HepG2 (cell line): Measurements from ENCODE around the gene CSTF3. TPM values are rescaled to one million over a fixed set of nuclear protein-coding genes. Genes with fewer than 3 reads are reported as not detected.
A peak's percentile ranks its signal among the peaks of the same experiment; 100 is the strongest.

Experiments used
- BORCS8-MEF2B ChIP-seq: sonication (generic); formaldehyde crosslinking; IDR thresholded peaks from 2 replicates; pipeline ENCODE4 v1.8.0; 2022; ENCODE audit warnings: mild to moderate bottlenecking, missing genetic modification reagents
- DNMT1 ChIP-seq: sonication (generic); formaldehyde crosslinking; IDR thresholded peaks from 2 replicates; pipeline ENCODE4 v1.5.1; 2020; ENCODE audit warnings: mild to moderate bottlenecking, missing genetic modification reagents
- EED ChIP-seq: sonication (generic); formaldehyde crosslinking; IDR thresholded peaks from 2 replicates; pipeline ENCODE4 v1.5.0; 2020; ENCODE audit warnings: mild to moderate bottlenecking, missing genetic modification reagents
- KMT2B ChIP-seq: IDR thresholded peaks from 2 replicates; pipeline ENCODE4 v1.6.1; 2016; ENCODE audit warnings: missing genetic modification reagents, missing compliant biosample characterization
- MBNL3 ChIP-seq: fragments of 250-450 bp; sonication (Bioruptor Pico); conservative IDR thresholded peaks from 2 replicates; pipeline ENCODE4 v1.8.0; 2022; ENCODE audit warnings: mild to moderate bottlenecking, inconsistent platforms
- PHF20 ChIP-seq: sonication (generic); formaldehyde crosslinking; IDR thresholded peaks from 2 replicates; pipeline ENCODE4 v1.5.0; 2020; ENCODE audit warnings: mild to moderate bottlenecking, missing genetic modification reagents
- REPIN1 ChIP-seq: sonication (generic); formaldehyde crosslinking; IDR thresholded peaks from 2 replicates; pipeline ENCODE4 v1.8.0; 2022; ENCODE audit warnings: missing genetic modification reagents, low read depth, mild to moderate bottlenecking, borderline replicate concordance
- TEAD3 ChIP-seq: optimal IDR thresholded peaks from 2 replicates; pipeline ENCODE3; 2016; ENCODE audit warnings: borderline replicate concordance
- TMF1 ChIP-seq: sonication (generic); formaldehyde crosslinking; IDR thresholded peaks from 2 replicates; pipeline ENCODE4 v1.8.1; 2022; ENCODE audit warnings: low read depth, missing genetic modification reagents
- ZFP41 ChIP-seq: sonication (generic); formaldehyde crosslinking; IDR thresholded peaks from 2 replicates; pipeline ENCODE4 v1.4.0; 2020; ENCODE audit warnings: mild to moderate bottlenecking, missing genetic modification reagents, borderline replicate concordance
- ZKSCAN8 ChIP-seq: IDR thresholded peaks from 2 replicates; pipeline ENCODE4 v1.6.1; 2016; ENCODE audit warnings: borderline replicate concordance, missing genetic modification reagents, missing compliant biosample characterization
- ZNF709 ChIP-seq: sonication (generic); formaldehyde crosslinking; IDR thresholded peaks from 2 replicates; pipeline ENCODE4 v1.5.0; 2020; ENCODE audit warnings: mild to moderate bottlenecking, missing genetic modification reagents
- ZNF761 ChIP-seq: sonication (generic); formaldehyde crosslinking; conservative IDR thresholded peaks from 2 replicates; pipeline ENCODE4 v1.4.0; 2020; ENCODE audit warnings: mild to moderate bottlenecking, missing genetic modification reagents
- ZSCAN25 ChIP-seq: sonication (generic); formaldehyde crosslinking; IDR thresholded peaks from 2 replicates; pipeline ENCODE4 v1.8.0; 2022; ENCODE audit warnings: mild to moderate bottlenecking, missing genetic modification reagents
- polyA plus RNA-seq, 8 experiments: library from polyadenylated mRNA; depleted of rRNA in 3 of 8; stranded (reverse) in 7 of 8; unstranded in 1 of 8; fragments of >200 nt; fragmentation: Illumina TruSeq in 4 of 8; extraction: Trizol in 4 of 8; gene quantifications; 2 replicates each; pipeline versions ENCODE4 v1.2.1 to v1.2.3, GENCODE V29; 2011 to 2016; ENCODE audit warnings: low read depth in 4 of 8, missing spikeins in 1 of 8, mixed read lengths in 1 of 8; ENCODE audit not compliant: insufficient read depth in 1 of 8
- total RNA-seq, 5 experiments: library from RNA; depleted of rRNA; stranded (reverse); fragments of >200 nt; fragmentation: Illumina TruSeq; extraction: Trizol; gene quantifications; 2 replicates each; pipeline ENCODE4 v1.2.3, GENCODE V29; 2016; ENCODE audit warnings: low read depth in 1 of 5
- TF ChIP-seq, protein P1 (sequence below): sonication (generic); formaldehyde crosslinking; IDR thresholded peaks from 2 replicates; pipeline ENCODE4 v1.4.0; 2020; ENCODE audit warnings: low read depth, missing genetic modification reagents
- TF ChIP-seq, protein P2 (sequence below): IDR thresholded peaks from 2 replicates; pipeline ENCODE4 v1.6.1; 2012; ENCODE audit warnings: low read length, improper control_type of control experiment
- TF ChIP-seq, protein P3 (sequence below): sonication (generic); formaldehyde crosslinking; IDR thresholded peaks from 2 replicates; pipeline ENCODE4 v1.4.0; 2020; ENCODE audit warnings: missing genetic modification reagents, borderline replicate concordance

The CSTF3 gene
- total and polyA plus RNA-seq, 2 of the 13 experiments (the other 11 are each of a cell fraction or from before 2014, with no cell fraction given): 21.5 to 43.6 TPM

DNA sequence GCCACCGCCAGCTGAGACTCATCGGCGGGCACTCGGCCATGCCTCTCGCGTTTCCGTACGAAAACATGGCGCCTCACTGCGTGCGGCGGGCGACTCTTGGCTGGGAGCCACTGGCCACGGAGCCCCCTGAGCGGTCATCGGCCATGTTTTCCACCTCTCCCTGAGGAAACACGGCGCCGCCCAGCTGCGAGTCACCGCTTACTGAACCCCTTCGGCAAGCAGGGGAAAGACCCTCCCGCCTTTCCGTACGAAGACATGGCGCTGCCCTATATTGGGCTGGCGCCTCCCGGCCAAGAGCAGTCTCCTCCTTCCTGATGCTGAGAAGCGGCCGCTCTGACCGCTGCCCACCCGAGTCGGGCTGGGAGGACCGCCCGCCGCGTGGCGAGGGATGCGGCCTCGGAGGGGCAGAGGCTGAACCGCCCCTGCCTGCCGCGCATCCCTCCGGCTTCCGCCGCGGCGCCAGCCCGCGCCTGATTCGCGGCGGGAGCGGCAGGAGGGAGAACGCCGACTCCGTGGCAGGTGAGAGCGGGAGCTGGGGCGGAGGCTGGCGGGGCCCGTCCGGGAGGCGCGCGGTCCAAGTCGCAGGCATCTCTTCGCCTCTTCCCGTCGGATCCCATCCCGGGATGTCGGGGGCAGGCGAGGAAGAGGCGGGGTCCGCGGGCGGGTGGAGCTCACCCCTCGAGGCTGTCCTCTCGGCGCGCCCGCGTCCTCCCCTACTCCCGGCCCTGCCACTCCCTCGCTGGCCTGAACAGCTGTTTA, 121.8 kb downstream of the CSTF3 start, which contains the start of gene TCP11L1 (continued):
- TF ChIP-seq BORCS8-MEF2B (CRISPR knock-in tag): peak; percentile 85; the same call in 1 of the 2 replicates
- 0 out of 2 replicates have a peak, but pooled peaks have one; percentile 45 for TF ChIP-seq ZNF761 (CRISPR knock-in tag)
- TF ChIP-seq TEAD3 (CRISPR knock-in tag): peak; percentile 44
- TF ChIP-seq, protein P1, sequence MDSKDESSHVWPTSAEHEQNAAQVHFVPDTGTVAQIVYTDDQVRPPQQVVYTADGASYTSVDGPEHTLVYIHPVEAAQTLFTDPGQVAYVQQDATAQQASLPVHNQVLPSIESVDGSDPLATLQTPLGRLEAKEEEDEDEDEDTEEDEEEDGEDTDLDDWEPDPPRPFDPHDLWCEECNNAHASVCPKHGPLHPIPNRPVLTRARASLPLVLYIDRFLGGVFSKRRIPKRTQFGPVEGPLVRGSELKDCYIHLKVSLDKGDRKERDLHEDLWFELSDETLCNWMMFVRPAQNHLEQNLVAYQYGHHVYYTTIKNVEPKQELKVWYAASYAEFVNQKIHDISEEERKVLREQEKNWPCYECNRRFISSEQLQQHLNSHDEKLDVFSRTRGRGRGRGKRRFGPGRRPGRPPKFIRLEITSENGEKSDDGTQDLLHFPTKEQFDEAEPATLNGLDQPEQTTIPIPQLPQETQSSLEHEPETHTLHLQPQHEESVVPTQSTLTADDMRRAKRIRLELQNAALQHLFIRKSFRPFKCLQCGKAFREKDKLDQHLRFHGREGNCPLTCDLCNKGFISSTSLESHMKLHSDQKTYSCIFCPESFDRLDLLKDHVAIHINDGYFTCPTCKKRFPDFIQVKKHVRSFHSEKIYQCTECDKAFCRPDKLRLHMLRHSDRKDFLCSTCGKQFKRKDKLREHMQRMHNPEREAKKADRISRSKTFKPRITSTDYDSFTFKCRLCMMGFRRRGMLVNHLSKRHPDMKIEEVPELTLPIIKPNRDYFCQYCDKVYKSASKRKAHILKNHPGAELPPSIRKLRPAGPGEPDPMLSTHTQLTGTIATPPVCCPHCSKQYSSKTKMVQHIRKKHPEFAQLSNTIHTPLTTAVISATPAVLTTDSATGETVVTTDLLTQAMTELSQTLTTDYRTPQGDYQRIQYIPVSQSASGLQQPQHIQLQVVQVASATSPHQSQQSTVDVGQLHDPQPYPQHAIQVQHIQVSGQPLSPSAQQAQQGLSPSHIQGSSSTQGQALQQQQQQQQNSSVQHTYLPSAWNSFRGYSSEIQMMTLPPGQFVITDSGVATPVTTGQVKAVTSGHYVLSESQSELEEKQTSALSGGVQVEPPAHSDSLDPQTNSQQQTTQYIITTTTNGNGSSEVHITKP: 0 out of 2 replicates have a peak, but pooled peaks have one; percentile 25
- no peak; the same call in 1 of the 2 replicates for TF ChIP-seq TMF1 (CRISPR knock-in tag)
- TF ChIP-seq ZKSCAN8: no peak
- TF ChIP-seq REPIN1 (CRISPR knock-in tag): peak; percentile 38; the same call in 1 of the 2 replicates
- peak; percentile 75 for TF ChIP-seq KMT2B (CRISPR knock-in tag)
- TF ChIP-seq ZFP41 (CRISPR knock-in tag): no peak
- TF ChIP-seq, protein P2, sequence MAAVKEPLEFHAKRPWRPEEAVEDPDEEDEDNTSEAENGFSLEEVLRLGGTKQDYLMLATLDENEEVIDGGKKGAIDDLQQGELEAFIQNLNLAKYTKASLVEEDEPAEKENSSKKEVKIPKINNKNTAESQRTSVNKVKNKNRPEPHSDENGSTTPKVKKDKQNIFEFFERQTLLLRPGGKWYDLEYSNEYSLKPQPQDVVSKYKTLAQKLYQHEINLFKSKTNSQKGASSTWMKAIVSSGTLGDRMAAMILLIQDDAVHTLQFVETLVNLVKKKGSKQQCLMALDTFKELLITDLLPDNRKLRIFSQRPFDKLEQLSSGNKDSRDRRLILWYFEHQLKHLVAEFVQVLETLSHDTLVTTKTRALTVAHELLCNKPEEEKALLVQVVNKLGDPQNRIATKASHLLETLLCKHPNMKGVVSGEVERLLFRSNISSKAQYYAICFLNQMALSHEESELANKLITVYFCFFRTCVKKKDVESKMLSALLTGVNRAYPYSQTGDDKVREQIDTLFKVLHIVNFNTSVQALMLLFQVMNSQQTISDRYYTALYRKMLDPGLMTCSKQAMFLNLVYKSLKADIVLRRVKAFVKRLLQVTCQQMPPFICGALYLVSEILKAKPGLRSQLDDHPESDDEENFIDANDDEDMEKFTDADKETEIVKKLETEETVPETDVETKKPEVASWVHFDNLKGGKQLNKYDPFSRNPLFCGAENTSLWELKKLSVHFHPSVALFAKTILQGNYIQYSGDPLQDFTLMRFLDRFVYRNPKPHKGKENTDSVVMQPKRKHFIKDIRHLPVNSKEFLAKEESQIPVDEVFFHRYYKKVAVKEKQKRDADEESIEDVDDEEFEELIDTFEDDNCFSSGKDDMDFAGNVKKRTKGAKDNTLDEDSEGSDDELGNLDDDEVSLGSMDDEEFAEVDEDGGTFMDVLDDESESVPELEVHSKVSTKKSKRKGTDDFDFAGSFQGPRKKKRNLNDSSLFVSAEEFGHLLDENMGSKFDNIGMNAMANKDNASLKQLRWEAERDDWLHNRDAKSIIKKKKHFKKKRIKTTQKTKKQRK: no peak
- TF ChIP-seq MBNL3 (CRISPR knock-in tag): no peak
- TF ChIP-seq ZNF709 (CRISPR knock-in tag): no peak; the same call in 1 of the 2 replicates
- TF ChIP-seq PHF20 (CRISPR knock-in tag): peak; percentile 67
- TF ChIP-seq, protein P3, sequence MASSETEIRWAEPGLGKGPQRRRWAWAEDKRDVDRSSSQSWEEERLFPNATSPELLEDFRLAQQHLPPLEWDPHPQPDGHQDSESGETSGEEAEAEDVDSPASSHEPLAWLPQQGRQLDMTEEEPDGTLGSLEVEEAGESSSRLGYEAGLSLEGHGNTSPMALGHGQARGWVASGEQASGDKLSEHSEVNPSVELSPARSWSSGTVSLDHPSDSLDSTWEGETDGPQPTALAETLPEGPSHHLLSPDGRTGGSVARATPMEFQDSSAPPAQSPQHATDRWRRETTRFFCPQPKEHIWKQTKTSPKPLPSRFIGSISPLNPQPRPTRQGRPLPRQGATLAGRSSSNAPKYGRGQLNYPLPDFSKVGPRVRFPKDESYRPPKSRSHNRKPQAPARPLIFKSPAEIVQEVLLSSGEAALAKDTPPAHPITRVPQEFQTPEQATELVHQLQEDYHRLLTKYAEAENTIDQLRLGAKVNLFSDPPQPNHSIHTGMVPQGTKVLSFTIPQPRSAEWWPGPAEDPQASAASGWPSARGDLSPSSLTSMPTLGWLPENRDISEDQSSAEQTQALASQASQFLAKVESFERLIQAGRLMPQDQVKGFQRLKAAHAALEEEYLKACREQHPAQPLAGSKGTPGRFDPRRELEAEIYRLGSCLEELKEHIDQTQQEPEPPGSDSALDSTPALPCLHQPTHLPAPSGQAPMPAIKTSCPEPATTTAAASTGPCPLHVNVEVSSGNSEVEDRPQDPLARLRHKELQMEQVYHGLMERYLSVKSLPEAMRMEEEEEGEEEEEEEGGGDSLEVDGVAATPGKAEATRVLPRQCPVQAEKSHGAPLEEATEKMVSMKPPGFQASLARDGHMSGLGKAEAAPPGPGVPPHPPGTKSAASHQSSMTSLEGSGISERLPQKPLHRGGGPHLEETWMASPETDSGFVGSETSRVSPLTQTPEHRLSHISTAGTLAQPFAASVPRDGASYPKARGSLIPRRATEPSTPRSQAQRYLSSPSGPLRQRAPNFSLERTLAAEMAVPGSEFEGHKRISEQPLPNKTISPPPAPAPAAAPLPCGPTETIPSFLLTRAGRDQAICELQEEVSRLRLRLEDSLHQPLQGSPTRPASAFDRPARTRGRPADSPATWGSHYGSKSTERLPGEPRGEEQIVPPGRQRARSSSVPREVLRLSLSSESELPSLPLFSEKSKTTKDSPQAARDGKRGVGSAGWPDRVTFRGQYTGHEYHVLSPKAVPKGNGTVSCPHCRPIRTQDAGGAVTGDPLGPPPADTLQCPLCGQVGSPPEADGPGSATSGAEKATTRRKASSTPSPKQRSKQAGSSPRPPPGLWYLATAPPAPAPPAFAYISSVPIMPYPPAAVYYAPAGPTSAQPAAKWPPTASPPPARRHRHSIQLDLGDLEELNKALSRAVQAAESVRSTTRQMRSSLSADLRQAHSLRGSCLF: no peak
- 0 out of 2 replicates have a peak, but pooled peaks have one; percentile 23 for TF ChIP-seq EED (CRISPR knock-in tag)
- TF ChIP-seq DNMT1: peak; percentile 71; the same call in 1 of the 2 replicates
- TF ChIP-seq ZSCAN25 (CRISPR knock-in tag): 0 out of 2 replicates have a peak, but pooled peaks have one; percentile 29
